Measurements from ENCODE around the gene C17orf114.

C17orf114 gene

GRCh38 chr17:4833941-4834680, 32.0 kb upstream of the C17orf114 start (continued):
- TF ChIP-seq ZNF543 (CRISPR knock-in tag; IDR thresholded peaks at IDR 0.05) (0 out of 2 replicates have a peak, but pooled peaks have one; percentile 5), PRDM15 (CRISPR knock-in tag; IDR thresholded peaks at IDR 0.05) (no peak), ZNF747 (CRISPR knock-in tag; IDR thresholded peaks at IDR 0.05; ENCODE audit: borderline replicate concordance) (no peak), NFATC3 (CRISPR knock-in tag; IDR thresholded peaks at IDR 0.05) (no peak), SP2 (CRISPR knock-in tag; IDR thresholded peaks at IDR 0.05) (peak; percentile 33; the same call in 1 of the 2 replicates), NFE2L1 (CRISPR knock-in tag; IDR thresholded peaks at IDR 0.05; ENCODE audit: borderline replicate concordance) (no peak), WIZ (CRISPR knock-in tag; IDR thresholded peaks at IDR 0.05) (no peak), ZHX2 (IDR thresholded peaks at IDR 0.05; ENCODE audit: low read depth) (no peak), ZHX2 (CRISPR knock-in tag; IDR thresholded peaks at IDR 0.05; ENCODE audit: borderline replicate concordance) (no peak), FOXA3 (CRISPR knock-in tag; IDR thresholded peaks at IDR 0.05) (0 out of 2 replicates have a peak, but pooled peaks have one; percentile 43), ZNF430 (CRISPR knock-in tag; IDR thresholded peaks at IDR 0.05) (peak; percentile 43; the same call in 1 of the 2 replicates), ZNF333 (CRISPR knock-in tag; IDR thresholded peaks at IDR 0.05; ENCODE audit: borderline replicate concordance) (no peak), POGK (CRISPR knock-in tag; conservative IDR thresholded peaks at IDR 0.05) (no peak), MAX (IDR thresholded peaks at IDR 0.05) (peak; percentile 62; the same call in 1 of the 2 replicates), ZC3H4 (CRISPR knock-in tag; IDR thresholded peaks at IDR 0.05; ENCODE audit: borderline replicate concordance) (no peak; the same call in 1 of the 2 replicates)
